HG03060 (cell line): ENCODE data around the gene KRTAP5-4.
A peak's percentile ranks its signal among the peaks of the same experiment; 100 is the strongest.
"Not testable (repeated sequence)": the region's sequence is repeated elsewhere in the genome, so short reads cannot be mapped to it uniquely, and the experiment has no call there.

Source experiments
- ATAC-seq: cut with Tn5 transposase; IDR thresholded peaks from one replicate; pipeline ENCODE4 v1.9.1; 2021; ENCODE audit warnings: low read depth, moderate number of reproducible peaks; ENCODE audit not compliant: unreplicated experiment

Gene KRTAP5-4

GRCh38 chr11:1605923-1606322 lies 16.0 kb downstream of the KRTAP5-4 start:
- ATAC-seq: peak; percentile 89

GRCh38 chr11:1604711-1605110 lies 17.2 kb downstream of the KRTAP5-4 start:
- no peak for ATAC-seq

GRCh38 chr11:1604181-1604580 lies 17.8 kb downstream of the KRTAP5-4 start:
- no peak for ATAC-seq

- no peak for ATAC-seq
Measured at GRCh38 chr11:1603629-1604028, 18.3 kb downstream of the KRTAP5-4 start.

GRCh38 chr11:1601663-1602062 lies 20.3 kb downstream of the KRTAP5-4 start:
- not testable (repeated sequence) for ATAC-seq

- no peak for ATAC-seq
Measured at GRCh38 chr11:1600626-1601025, 21.3 kb downstream of the KRTAP5-4 start.

- no peak for ATAC-seq
Measured at GRCh38 chr11:1598816-1599215, 23.1 kb downstream of the KRTAP5-4 start.

GRCh38 chr11:1598406-1598805 lies 23.5 kb downstream of the KRTAP5-4 start:
- ATAC-seq: not testable (repeated sequence)

- ATAC-seq: no peak
Measured at GRCh38 chr11:1597994-1598380, 24.0 kb downstream of the KRTAP5-4 start, which contains the start of gene KRTAP5-2. Gene KRTAP5-2 (minus strand): TSS chr11:1598294. CDS start chr11:1598250, 44 bp downstream.

- ATAC-seq: no peak
Measured at GRCh38 chr11:1597331-1597993, 24.5 kb downstream of the KRTAP5-4 start.

GRCh38 chr11:1596576-1597121 lies 25.3 kb downstream of the KRTAP5-4 start:
- not testable (repeated sequence) for ATAC-seq

GRCh38 chr11:1595994-1596575 lies 25.9 kb downstream of the KRTAP5-4 start:
- not testable (repeated sequence) for ATAC-seq

GRCh38 chr11:1592628-1593027 lies 29.3 kb downstream of the KRTAP5-4 start:
- no peak for ATAC-seq

GRCh38 chr11:1589996-1590395 lies 31.9 kb downstream of the KRTAP5-4 start:
- no peak for ATAC-seq

- ATAC-seq: not testable (repeated sequence)
Measured at GRCh38 chr11:1589191-1589963, 32.6 kb downstream of the KRTAP5-4 start.

- ATAC-seq: no peak
Measured at GRCh38 chr11:1586699-1587098, 35.2 kb downstream of the KRTAP5-4 start.

- not testable (repeated sequence) for ATAC-seq
Measured at GRCh38 chr11:1584661-1585370, 37.1 kb downstream of the KRTAP5-4 start, which contains the start of gene KRTAP5-1. Gene KRTAP5-1 (minus strand): TSS chr11:1585283. CDS start chr11:1585249, 34 bp downstream.

GRCh38 chr11:1582909-1583308 lies 39.0 kb downstream of the KRTAP5-4 start:
- ATAC-seq: not testable (repeated sequence)

GRCh38 chr11:1581976-1582375 lies 40.0 kb downstream of the KRTAP5-4 start:
- ATAC-seq: no peak

GRCh38 chr11:1576825-1577224 lies 45.1 kb downstream of the KRTAP5-4 start:
- ATAC-seq: no peak
